Measurements from ENCODE around the gene ATP1A2.

ATP1A2 gene

DNA sequence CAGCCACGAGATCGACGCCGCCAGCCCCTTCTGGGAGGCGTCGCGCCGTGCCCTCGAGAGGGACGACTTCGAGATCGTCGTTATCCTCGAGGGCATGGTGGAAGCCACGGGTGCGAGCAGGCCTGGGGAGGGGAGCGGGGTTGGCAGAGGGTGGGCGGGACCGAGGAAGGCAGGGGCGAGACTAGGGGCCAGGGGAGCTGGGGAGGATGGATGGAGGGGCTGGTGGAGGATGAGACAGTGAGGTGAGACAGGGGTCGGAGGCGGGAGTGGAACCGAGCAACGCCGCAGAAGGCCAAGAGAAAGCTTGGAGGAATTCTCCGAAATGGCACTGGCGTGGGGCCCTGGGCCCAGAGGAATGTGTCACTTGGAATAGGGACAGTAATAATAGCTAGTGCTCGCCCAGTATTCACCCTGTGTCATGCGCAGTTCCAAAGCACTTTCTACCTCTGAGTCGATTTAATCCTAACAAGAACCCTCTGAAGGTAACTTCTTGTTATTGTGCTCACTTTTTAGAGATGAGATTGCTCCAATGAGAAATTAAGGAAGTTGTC, 30.7 kb upstream of the ATP1A2 start:
- no peak for DNase-seq (ENCODE audit: extremely low read depth in 1 of 2, low read depth in 1 of 2)

DNA sequence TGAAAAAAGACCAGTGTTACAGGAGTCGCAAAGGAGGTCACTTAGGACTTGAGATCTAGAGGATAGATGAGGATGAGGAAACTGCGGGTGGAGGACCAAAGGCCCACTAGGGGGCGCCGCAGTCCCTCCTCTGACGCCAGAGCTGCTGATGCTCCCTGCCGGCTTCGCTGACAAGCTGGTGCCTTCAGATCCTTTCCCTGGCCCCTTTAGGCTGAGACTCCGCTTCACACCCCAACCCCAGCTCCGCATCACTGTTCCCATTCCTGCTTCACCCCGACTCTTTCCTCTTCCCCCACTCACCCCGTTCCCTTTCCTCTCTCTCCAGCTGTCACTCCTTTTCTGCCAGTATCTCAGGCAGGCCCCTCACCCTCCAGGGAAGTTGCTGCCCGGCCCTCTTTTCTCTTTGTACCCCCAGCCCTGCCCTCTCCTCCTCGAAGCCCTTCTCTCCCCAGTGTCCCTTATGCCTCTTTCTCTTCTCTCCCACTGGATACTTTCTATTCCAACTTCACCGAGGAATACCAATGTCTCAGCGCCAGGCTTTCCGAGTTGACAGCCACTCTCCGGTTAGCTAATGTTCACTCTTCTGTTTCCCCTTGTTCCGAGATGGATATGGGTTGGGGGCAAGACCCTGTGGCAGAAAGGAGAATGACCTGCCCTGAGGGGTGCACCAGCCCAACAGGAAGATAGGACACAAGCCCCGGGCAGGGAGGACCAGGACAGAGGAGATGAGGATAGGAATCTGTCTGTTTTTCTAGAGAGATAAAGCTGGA, 29.7 kb upstream of the ATP1A2 start:
- DNase-seq (ENCODE audit: extremely low read depth in 1 of 2, low read depth in 1 of 2), result peak; percentile 54 to 67

DNA sequence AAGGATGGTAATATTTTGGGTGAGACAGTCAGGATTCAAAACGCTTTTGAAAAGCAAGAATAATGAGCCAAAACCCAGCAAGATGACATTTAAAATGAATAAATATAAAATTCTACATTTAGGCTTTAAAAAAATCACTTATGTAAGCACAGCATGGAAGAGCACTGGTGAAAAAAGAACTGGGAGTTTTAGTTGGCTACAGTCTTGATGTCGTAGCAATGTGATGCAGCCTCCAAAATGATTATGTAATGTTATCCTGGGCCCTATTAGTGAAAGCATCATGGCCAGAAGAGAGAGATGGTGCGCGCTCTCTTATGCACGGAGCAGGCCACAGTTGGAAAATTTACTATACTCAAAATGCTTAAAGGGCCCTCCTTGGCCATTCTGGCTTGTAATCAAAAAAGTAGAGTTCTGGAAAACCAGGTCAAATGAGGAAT, 29.1 kb upstream of the ATP1A2 start:
- DNase-seq (ENCODE audit: extremely low read depth in 1 of 2, low read depth in 1 of 2), result no peak

DNA sequence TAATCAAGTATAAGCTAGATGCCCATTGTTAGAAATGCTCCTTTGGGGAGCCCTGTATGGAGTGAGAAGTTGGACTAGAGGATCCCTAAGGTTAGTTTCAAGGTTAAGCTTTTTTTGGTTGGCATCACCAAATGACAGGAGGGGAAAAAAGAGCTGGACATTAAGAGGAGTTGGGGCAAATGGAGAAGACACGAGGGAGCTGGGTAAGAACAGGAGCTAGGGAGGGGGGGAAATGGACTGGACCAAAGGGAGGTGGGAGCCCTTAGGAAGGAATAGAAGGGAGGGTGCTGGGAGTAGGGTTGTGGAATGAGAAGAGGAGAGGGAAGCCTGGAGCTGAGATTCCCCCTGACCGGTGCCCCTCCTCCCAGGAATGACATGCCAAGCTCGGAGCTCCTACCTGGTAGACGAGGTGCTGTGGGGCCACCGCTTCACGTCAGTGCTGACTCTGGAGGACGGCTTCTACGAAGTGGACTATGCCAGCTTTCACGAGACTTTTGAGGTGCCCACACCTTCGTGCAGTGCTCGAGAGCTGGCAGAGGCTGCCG, 28.4 kb upstream of the ATP1A2 start:
- DNase-seq (ENCODE audit: extremely low read depth in 1 of 2, low read depth in 1 of 2), result no peak

DNA sequence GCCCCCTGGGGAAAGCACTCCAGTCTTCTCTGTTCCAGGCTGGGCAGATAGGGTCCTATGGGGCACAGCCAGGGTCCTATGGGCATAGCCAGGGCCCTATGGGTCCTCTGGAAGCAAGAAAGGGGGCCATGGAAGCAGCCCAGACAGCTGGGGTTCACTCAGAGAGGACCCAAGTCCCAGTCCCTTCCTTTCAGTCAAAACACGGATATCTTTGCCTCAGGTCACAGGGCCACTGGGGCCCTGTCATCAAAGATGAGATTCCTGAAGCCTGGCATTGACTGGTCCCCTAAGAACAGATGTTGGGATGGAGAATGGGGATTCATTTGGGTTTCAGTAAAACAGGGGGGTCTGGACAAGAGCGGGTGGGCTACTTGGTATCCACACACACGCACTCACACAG, 25.7 kb upstream of the ATP1A2 start:
- DNase-seq (ENCODE audit: extremely low read depth in 1 of 2, low read depth in 1 of 2), result no peak

DNA sequence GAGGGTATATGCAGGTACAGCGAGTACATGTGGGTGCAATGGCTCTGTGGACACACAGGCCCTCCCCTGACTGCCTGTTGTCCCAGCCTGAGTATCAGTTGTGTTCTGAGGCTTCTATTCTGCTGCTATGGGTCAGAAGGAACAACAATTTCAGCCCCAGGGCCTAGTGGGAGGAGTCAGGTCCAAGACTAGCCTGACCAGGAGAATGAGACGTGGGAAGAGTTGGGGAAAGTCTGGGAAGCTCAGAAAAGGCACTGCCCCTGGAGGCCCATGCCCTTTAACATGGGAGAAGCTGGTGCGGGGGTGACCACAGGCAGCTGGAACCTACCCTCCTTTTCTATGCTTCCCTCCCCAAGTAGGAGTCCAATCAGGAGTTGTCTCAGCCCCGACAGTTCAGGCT, 24.8 kb upstream of the ATP1A2 start:
- no peak for DNase-seq (ENCODE audit: extremely low read depth in 1 of 2, low read depth in 1 of 2)

DNA sequence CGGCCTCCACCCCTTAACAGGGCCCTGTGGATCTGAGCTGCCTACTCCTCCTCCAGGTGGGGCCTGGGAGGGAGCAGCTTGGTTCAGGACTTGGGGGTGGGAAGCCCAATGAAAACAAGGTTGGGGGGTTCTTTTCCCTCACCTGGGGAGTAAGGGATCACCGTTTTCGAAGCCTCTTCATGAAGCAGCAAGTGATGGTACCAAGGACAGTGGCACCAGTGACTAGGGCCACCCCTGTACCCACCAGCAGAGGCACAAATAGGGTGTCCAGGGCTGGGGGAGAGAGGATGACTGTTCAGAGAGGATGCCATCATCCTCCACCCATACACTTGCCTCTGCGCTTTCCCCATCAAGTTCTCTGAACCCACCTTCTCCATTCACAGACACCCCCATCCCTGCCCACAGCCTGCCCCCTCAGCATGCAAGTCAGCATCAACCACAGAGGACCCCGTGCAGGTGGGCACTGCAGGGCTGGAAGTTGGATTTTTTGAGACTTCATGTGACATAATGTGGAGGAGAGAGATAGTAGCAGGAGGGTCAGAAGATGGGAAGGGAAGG, 23.8 kb upstream of the ATP1A2 start:
- DNase-seq (ENCODE audit: extremely low read depth in 1 of 2, low read depth in 1 of 2), result no peak

DNA sequence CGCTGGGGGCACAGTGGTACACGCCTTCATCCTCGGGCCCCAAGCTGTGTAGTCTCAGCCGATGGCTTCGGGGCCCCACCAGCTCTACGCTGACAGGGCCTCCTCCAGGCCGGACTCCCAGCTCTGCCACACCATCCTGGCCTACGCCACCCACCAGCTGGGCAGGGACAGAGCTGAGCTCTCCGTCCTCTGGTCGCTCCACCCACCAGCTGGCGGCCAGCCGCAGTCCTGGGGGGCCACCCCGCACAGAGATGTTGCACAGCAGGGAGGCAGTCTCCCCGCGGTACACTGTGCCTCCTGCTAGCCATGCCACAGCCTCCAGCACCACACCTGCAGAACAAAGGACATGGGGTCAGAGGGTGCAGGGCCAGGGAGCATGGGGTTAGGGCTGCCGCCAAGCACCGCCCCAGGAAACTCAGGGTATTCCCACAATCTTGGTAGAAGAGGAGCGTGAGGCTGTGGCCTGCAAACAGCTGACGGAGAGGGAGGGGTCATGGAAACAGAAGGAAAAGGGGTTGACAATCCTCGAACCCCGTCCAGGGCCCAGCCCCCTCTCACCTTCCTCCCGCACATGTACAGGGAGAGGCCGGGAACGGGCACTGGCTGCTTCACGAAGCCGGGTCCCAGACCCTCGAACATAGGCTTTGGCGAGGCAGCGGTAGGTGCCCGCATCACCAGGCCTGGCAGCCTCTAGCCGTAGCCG, 23.0 kb upstream of the ATP1A2 start:
- no peak for DNase-seq (ENCODE audit: extremely low read depth in 1 of 2, low read depth in 1 of 2)

DNA sequence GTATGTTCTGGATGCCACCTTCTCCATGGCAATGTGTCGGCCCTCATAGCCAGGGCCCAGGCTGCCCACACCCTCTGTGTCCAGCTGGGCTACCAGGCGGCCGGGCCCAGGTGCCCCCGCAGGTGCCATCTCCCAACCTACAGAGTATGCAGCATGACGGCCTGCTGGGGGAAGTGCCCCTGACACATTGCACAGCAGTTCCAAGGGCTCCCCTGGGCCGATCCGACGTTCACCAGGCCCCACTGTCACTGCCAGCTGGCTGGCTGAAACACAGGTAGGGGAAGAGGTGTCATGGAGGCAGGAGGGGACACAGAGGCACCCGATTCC, 22.5 kb upstream of the ATP1A2 start:
- no peak for DNase-seq (ENCODE audit: extremely low read depth in 1 of 2, low read depth in 1 of 2)

DNA sequence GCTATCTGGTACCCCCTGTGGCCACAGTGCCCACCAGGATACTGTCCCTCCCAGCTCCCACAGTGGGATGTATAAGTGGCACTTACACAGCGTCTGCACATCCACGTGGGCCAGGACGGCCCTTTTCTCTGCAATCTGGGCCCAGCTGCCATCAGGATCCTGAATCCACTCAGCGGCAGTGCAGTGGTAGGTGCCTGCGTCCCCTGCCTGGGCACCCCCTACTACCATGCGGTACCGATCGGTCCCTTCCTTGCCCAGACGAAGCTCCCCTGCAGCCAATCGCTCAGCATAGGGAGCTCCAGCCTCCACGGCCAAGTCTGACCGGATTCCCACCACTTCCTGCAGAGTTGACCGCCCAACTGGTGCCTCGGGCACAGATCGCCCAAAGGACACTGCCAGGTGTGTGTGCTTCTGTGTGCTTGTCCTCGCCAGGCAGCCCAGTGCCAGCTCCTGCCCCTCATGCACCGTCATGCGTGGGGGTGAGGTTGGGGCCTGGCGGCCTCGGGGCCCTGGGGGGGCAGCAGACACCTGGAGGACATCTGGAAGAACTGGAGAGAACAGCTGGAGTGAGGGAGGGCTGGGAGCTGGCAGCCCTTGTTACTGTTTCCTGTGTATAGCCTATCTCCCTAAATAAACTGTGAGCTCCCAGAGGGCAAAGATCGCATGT, 21.8 kb upstream of the ATP1A2 start:
- no peak for DNase-seq (ENCODE audit: extremely low read depth in 1 of 2, low read depth in 1 of 2)

DNA sequence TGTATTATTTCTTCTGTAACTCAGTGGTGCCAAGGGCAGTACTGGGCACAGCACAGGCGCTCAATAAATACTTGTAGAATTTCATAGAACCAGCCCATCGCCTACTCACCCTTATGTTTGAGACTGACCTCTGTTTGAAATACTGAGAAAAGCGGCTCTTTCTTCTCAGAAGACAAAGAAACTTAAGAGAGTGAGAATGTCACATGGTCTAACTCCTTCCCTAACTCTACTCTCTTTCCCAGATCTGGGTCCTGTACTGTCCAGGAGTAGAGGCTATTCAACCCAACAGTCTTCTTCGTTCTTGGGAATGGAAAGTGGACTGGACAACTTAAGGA, 21.3 kb upstream of the ATP1A2 start:
- no peak for DNase-seq (ENCODE audit: extremely low read depth in 1 of 2, low read depth in 1 of 2)

DNA sequence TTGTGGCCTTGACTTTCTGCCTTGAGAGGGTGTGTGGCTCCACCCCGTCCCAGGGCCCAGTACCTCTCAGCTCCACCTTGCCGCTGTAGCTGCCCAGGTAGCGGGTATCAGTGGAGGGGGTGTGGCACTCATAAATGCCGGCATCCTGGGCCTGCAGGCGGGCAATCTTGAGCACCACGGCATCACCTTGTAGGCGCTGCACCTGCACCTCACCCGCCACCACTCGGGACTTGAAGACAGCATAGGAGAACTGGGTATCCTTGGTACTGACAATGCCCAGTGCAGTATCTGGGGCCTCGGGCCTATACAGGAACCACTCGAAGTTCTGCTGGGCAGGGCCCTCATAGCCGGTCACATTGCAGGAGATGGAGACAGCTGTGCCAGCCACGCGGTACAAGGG, 20.8 kb upstream of the ATP1A2 start:
- DNase-seq (ENCODE audit: extremely low read depth in 1 of 2, low read depth in 1 of 2), result no peak

DNA sequence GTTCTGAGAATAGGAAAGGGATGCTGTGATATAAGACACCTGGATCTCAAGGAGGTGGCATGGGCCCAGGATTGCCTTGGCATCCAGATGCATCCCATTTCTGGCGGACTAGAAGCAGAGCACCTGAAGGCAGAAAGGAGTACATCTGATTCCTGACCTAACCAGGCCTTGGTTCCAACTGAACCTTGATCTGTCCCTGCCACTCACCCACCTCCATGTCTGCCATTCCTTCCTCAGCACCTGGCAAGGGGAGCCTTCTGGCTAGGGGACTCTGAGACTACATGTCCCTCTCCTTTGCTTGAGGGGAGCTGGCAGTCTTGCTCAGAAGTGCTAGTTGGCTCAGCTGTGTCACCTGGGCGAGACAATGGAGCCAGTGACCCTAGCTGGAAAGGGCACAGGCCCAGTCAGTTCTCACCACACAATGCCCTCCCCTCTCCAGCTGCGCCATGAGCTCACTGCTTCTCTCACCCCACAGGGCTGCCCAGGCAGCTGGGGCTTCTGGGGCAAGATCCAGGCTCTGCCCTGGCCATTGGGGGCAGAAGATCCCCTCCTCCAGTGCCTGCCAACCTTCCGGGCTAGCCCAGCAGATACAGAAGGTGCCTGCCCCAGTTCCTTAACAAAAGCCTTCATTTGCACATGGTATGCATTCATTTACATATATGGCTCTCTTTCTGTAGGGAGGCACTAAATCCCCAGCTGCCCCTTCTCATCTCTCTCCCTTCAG, 20.0 kb upstream of the ATP1A2 start:
- no peak for DNase-seq (ENCODE audit: extremely low read depth in 1 of 2, low read depth in 1 of 2)

DNA sequence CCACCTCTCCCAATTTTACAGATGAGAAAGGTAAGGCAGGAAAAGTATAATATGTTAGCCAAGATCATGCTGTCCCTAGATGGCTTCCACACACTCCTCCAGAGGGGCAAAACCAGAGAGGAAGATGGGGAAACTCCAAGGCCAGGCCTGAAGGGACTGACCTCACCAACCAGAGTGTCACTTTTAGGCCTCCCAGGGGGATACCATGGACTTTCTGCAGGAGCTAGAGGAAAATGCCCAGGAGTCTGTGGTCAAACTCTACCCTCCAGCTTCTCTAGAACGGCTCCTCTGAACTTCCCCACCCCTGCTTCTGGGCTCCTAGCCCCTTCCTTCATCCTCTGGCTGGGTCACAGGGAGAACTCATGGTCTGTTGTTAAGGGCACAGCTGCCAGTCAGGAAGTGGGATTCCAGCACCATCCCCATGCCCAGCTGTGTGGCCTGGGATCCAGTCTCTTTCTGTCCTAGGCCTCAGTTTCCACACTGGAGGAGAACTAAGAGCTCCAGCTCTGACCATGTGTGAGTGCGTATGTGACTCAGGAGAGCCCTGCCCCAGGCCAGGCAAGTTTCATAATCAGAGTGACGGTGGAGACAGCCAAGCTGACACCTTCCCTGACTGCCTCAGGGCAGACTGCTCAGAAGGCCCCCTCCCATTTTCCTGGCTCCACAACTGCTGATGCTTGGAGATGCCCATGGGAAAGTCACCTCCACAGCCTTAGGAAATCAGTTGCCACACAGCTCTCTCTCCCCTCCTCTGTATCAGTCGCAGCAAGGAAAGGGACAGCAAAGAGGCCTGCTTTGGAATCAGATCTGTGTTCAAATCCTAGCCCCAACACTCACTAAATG, 19.1 kb upstream of the ATP1A2 start:
- DNase-seq (ENCODE audit: extremely low read depth in 1 of 2, low read depth in 1 of 2), result no peak

DNA sequence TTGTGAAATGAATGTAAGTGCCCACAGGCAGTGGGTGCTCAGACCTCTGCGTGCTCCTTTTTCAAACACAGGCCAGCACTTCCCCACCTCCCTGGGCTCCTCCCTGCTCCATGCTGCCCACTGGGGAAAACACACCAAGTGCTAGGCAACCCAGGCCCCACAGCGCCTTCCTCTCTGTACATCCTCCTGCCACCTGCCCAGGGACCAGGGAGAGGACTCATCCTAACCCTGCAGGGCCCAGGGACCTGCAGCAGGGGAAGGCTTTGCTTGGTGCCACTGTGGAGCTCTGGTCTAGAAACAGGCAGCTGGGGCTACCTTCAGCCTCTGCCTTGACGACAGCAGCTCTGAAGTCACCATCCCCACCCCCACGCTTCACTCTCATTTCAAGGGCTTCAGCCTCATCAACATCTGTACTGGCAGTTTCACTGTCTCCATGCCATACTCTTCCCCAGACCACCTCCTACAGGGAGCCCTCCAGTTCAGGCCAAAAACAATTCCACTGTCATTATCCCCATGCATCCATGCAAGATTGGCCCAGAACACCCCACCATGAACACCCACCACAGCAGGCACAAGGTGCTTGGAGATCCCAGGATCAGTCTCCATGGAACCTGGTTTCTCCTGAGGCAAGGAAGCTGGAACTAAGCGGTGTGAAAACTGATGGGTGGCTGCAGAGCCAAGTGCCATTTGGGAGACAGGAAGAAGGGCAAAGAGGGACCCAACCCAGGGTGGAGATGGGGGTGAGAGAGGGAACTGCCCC, 18.2 kb upstream of the ATP1A2 start:
- no peak for DNase-seq (ENCODE audit: extremely low read depth in 1 of 2, low read depth in 1 of 2)

DNA sequence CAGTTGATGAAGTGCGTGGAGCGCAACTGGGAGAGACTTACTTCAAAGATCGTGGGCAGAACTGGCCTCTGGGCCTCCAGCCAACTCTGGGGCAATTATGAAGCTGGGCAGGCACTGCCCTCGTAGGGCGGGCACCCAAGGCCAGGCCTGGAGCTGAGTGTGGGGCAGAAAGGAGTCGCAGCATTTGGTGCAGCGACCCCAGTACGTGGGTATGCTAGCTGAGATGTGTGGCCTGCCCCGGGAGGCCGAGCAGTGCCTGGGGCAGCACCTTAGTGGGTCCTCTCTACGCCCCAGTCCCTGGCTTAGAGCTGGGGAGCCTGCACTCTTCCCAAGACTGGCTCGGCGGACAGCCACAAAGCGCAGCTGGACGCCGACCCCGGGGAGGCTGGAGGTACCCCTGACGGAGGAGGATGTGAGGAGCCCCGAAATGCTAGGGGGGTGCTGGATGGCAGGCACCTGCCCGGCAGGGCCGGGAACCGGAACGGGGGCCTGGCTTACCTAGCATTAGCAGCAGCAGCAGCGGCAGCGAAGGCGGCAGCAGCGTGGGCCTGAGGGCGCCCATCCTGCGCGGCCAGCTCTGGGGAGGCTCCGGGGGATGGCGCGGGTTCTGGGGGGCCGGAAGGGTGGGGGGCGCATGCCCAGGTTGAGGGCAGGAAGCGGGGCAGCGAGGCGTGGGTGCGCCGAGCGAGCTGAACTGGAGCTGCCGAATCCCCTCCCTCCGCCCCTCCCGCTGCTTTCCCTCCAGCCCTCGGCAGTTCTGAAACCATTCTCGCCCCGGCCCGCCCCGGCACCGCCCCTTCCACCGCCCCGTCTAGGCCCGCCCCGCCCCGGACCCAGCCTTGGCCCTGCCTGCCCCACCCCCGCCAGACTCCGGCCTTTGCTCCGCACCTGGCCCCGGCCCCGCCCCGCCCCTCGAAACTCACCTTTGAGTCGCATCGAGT, 17.4 kb upstream of the ATP1A2 start, which contains the start of gene IGSF8:
IGSF8 (minus strand) TSS at position 709 of the 941 bp plus-strand sequence; CDS start at position 562, 147 bp downstream.
- peak; percentile 88 to 93 for DNase-seq (ENCODE audit: extremely low read depth in 1 of 2, low read depth in 1 of 2)

DNA sequence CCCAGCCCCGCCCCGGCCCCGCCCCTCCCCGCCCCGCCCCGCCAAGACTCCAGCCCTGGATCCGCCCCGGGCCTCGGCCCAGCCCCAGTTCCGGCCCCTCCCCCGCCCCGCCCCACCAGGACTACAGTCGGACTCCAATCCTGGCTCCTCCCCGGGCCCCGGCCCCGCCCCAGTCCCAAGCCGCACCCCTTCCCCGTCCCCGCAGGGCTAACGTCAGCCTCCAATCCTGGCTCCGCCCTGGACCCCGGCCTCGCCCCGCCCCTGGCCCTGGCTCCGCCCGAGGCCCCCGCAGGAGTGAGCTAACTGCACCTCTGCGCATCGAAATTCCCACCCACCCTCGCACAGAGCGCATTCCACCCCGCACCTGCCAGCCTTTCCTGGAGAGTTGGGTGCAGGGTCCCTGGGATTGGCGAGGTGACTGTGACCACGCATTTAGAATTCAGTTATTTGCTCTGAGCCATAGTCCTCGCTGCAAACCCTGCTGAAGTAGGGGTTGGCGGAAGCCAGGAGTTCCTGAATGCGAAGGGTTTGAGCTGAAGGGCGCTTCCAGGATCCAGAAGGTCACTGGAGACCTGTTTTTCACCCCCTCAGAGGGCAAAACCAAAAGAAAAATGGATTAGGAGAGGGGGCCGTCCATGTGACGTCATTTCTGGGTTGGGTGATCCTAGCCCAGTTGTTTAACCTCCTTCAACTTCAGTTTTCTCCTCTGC, 16.6 kb upstream of the ATP1A2 start:
- peak; percentile 95 to 97 for DNase-seq (ENCODE audit: extremely low read depth in 1 of 2, low read depth in 1 of 2)

All from activated CD8-positive, alpha-beta memory T cell treated with anti-CD3 and anti-CD28 coated beads for 1 hour (primary cell).